ENCODE results near the gene DPPA2.
"Not testable (repeated sequence)": the region's sequence is repeated elsewhere in the genome, so short reads cannot be mapped to it uniquely, and the experiment has no call there.

DPPA2 gene

GRCh38 chr3:109316162-109316730, at the start of gene DPPA2:
Gene DPPA2 (minus strand): TSS chr3:109316517. CDS start chr3:109314542, 1,975 bp downstream.
- DNase-seq (ENCODE audit: low read depth in 2 of 2) = no peak

GRCh38 chr3:109364088-109364487, 47.8 kb upstream of the DPPA2 start:
- DNase-seq (ENCODE audit: low read depth in 2 of 2) = no peak

GRCh38 chr3:109363634-109364033, 47.3 kb upstream of the DPPA2 start:
- DNase-seq (ENCODE audit: low read depth in 2 of 2) = no peak

GRCh38 chr3:109362823-109363222, 46.5 kb upstream of the DPPA2 start:
- DNase-seq (ENCODE audit: low read depth in 2 of 2) = no peak

- not testable (repeated sequence) for DNase-seq (ENCODE audit: low read depth in 2 of 2)
Observed at GRCh38 chr3:109358809-109359208, 42.5 kb upstream of the DPPA2 start.

GRCh38 chr3:109356442-109357155, 40.3 kb upstream of the DPPA2 start:
- no peak for DNase-seq (ENCODE audit: low read depth in 2 of 2)

- DNase-seq (ENCODE audit: low read depth in 2 of 2) = no peak
Observed at GRCh38 chr3:109355625-109356441, 39.5 kb upstream of the DPPA2 start.

GRCh38 chr3:109353057-109353456, 36.7 kb upstream of the DPPA2 start:
- DNase-seq (ENCODE audit: low read depth in 2 of 2) = no peak

GRCh38 chr3:109351231-109351630, 34.9 kb upstream of the DPPA2 start:
- no peak for DNase-seq (ENCODE audit: low read depth in 2 of 2)

- DNase-seq (ENCODE audit: low read depth in 2 of 2) = no peak
Observed at GRCh38 chr3:109346770-109347295, 30.5 kb upstream of the DPPA2 start.

GRCh38 chr3:109346099-109346498, 29.8 kb upstream of the DPPA2 start:
- DNase-seq (ENCODE audit: low read depth in 2 of 2) = no peak

- DNase-seq (ENCODE audit: low read depth in 2 of 2) = no peak
Observed at GRCh38 chr3:109339714-109340648, 23.7 kb upstream of the DPPA2 start.

- DNase-seq (ENCODE audit: low read depth in 2 of 2) = no peak
Observed at GRCh38 chr3:109339197-109339596, 22.9 kb upstream of the DPPA2 start.

GRCh38 chr3:109338322-109338721, 22.0 kb upstream of the DPPA2 start:
- no peak for DNase-seq (ENCODE audit: low read depth in 2 of 2)

GRCh38 chr3:109337393-109337792, 21.1 kb upstream of the DPPA2 start, which contains the start of gene DPPA4:
Gene DPPA4 (minus strand): TSS chr3:109337546. CDS start chr3:109337517, 29 bp downstream.
- DNase-seq (ENCODE audit: low read depth in 2 of 2) = no peak

GRCh38 chr3:109336291-109336861, 20.1 kb upstream of the DPPA2 start:
- no peak for DNase-seq (ENCODE audit: low read depth in 2 of 2)

- no peak for DNase-seq (ENCODE audit: low read depth in 2 of 2)
Observed at GRCh38 chr3:109334572-109334971, 18.3 kb upstream of the DPPA2 start.

- no peak for DNase-seq (ENCODE audit: low read depth in 2 of 2)
Observed at GRCh38 chr3:109331692-109332091, 15.4 kb upstream of the DPPA2 start.

GRCh38 chr3:109330405-109330804, 14.1 kb upstream of the DPPA2 start:
- no peak for DNase-seq (ENCODE audit: low read depth in 2 of 2)

- DNase-seq (ENCODE audit: low read depth in 2 of 2) = no peak
Observed at GRCh38 chr3:109328202-109328601, 11.9 kb upstream of the DPPA2 start.

- DNase-seq (ENCODE audit: low read depth in 2 of 2) = no peak
Observed at GRCh38 chr3:109325657-109326056, 9.3 kb upstream of the DPPA2 start.
